ENCODE data around the gene PINLYP.
"Not testable (repeated sequence)": the region's sequence is repeated elsewhere in the genome, so short reads cannot be mapped to it uniquely, and the experiment has no call there.

The PINLYP gene

DNA sequence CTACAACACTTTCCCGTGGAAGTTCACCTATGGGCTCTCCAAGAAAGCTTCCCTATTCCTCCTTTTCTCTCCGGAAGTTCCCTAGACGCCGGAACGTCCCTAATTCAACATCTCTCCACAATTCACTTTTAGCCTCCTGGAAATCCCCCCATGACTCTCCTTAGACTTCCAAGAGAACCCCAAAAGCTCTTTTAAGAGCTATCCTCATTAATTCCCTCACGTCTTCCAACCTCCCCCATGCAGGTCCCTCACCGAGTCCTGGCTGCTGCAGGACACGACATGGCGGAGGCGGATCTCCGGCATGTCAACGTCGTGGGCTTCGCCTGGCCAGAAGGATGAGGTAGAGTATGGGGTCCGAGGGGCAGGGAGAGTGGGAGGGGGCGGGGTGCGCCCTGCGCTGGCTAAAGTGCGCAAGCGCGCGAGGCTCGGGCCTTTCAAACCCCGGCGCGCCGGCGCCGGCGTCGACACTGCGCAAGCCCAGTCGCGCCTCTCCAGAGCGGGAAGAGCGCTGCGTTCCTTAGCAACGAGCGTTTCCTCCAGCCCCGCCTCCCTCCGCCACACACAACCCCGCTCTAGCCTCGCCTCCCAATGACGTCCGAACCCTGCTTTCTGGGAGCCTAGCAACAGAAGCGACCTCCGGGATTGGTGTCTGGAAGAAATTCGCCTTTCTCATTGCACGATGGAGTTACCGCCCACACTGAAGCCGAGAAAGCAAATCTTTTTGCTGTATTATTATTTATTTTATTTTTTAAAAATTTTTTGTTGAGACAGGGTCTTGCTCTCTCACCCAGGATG is at the start of gene PINLYP, which contains the start of gene XRCC1:
Gene PINLYP (plus strand): TSS at position 646 of the 795 bp plus-strand sequence. CDS start 1,391 bp downstream, outside the sequence.
Gene XRCC1 (minus strand): TSS at position 372 of the 795 bp plus-strand sequence. CDS start 69 bp downstream, at position 303.
- peak; percentile 99 for DNase-seq

DNA sequence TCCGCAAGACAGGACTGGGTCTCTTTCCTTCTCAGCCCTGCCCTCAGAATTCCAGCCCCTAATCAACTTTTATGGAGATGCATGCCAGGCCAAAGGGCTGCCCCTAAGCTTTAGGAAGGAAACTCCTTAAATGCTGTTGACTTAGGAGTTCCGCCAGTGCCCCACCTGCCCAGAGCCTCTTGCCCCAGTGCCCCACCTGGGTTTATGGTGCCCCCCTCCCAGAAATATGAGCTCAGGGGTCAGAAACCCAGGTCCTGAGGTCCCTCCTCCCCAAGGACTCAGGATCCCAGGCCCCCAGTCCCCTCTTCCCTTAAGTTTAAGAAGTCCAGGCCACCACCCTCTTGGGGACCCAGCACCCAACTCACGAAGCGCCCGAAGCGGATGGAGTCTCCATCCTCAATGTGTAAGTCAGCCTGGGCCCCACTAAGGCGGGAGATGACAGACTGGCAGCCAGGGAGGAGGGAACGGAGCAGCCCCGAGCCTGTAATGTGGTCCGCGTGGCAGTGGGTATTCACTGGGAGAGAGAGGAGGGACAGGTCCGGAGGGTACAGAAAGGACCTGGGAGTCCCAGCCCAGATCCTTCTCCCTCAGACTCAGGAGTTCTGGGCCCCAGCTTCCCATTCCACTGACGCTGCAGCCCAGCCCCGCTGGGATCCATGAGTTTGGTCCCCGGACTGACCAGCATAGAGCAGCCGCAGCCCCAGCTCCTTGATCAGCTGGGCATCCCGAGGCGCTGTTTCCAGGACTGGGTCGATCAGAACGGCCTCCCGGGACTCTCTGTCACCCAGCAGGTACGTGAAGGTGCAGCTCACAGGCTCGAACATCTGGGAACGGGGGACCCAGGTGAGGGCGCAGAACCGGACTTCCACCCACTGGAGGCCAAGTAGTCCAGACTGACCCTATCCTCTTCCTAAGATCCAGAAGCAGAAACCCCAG is 49.5 kb upstream of the PINLYP start:
- DNase-seq: peak; percentile 44

GRCh38 chr19:43526884-43527859 is 48.4 kb upstream of the PINLYP start, which contains the start of gene ETHE1:
ETHE1 (minus strand) TSS chr19:43527201; CDS start chr19:43527177, 24 bp downstream.
- DNase-seq: peak; percentile 87

- no peak for DNase-seq
Measured at GRCh38 chr19:43527860-43528622, 47.6 kb upstream of the PINLYP start.

- no peak for DNase-seq
Measured at GRCh38 chr19:43532571-43532961, 43.0 kb upstream of the PINLYP start.

DNA sequence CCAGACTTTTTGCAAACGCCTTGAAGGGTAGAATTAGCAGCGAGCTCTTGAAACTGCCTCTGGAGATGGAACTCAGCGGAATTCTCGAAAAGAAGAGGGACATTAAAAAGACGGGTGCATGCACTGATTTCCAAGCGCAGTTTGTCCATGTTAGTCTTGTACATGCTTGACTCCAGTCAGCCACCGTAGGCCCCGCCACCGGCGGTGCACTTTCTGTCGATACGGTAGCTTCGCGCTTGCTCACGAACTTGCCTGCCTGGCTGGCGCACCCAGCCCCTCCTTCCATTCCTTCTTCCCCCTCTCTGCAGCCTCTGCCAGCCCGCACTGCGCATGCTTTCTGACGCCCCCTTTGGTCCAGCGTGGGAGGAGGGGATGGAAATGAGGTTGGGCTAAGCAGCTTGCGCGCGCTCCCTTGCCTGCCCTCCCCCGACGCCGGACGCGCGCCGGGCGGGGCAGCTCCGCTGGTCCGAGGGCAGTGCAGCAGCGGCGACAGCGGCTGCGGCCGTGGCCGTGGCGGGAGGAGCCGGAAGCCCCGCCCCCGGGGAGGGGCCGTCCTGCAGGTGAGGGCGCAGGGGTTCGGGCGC is 42.5 kb upstream of the PINLYP start, which contains the start of gene ZNF575:
Gene ZNF575 (plus strand): TSS at position 227 of the 584 bp plus-strand sequence. CDS start 1,235 bp downstream, outside the sequence.
- DNase-seq: peak; percentile 99

GRCh38 chr19:43533546-43534304 is 41.9 kb upstream of the PINLYP start:
- DNase-seq: peak; percentile 99

DNA sequence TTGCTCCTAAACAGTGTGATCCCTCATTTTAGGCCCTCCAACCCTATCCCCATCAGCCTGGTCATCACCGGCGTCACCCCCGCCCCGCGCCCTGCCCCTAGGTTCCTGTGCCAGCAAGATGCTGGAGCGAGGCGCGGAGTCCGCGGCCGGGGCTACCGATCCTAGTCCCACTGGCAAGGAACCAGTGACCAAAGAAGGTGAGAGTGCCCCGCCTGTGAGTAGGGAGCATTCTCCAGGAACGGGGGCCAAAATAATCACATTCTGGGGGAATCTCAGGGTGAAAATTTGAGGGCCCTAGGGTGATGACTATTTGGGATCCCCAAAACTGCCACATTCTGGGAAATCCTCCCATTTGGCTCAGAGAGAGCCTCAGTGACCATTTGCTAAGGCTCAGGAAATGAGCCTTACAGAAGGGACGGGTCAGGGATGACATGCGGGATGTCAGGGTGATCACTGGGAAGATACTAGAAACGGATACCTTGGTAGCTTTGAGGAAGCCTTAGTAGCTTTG is 41.2 kb upstream of the PINLYP start:
- no peak for DNase-seq

DNA sequence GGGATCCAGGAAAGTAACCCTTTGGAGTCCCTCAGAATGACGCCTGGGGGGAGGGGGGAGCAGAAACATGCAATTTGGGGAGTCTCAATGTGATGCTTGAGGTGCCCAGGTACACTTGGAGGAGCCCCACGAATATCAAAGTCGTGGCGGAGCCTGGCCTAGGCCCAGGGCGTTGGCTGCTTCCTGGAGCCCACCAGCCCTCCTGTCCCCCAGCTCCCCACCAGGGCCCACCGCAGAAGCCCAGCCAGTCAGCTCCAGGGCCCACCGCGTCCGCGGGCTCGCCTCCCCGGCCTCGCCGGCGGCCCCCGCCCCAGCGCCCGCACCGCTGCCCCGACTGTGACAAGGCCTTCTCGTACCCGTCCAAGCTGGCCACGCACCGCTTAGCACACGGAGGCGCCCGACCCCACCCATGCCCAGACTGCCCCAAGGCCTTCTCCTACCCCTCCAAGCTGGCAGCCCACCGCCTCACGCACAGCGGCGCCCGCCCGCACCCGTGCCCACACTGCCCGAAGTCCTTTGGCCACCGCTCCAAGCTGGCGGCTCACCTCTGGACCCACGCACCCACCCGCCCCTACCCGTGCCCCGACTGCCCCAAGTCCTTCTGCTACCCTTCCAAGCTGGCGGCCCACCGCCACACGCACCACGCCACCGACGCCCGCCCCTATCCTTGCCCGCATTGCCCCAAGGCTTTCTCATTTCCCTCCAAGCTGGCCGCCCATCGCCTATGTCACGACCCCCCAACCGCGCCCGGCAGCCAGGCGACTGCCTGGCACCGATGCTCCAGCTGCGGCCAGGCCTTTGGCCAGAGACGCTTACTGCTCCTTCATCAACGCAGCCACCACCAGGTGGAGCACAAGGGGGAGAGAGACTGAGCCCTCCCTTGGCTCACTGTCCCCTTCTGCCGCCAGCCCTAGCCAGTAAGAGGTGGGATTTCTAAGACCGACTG is 40.5 kb upstream of the PINLYP start:
- peak; percentile 86 for DNase-seq

- DNase-seq: no peak
Measured at GRCh38 chr19:43538922-43539321, 36.7 kb upstream of the PINLYP start.

- DNase-seq: no peak
Measured at GRCh38 chr19:43540381-43540780, 35.2 kb upstream of the PINLYP start.

GRCh38 chr19:43541920-43542650 is 33.5 kb upstream of the PINLYP start:
- DNase-seq: no peak

DNA sequence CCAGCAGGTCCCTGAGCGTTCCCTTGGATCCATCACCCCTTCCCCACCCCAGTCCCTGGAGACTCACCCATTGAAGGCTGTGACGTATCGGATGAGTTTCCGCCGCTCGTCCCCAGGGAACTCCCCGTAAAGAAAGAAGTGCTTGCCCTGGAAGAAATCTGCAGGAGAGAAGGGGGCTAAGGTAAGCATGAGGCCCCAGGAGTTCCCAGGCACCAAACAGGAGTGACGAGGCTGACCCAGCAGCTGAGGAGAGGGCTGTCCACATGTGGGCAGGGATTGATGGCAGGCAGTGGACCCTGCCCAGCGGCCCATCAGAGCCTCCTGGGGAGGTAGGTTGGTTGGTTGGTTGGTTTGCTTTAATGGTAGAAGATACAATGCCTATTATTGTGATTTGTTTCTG is 31.5 kb upstream of the PINLYP start:
- no peak for DNase-seq

- DNase-seq: no peak
Measured at GRCh38 chr19:43545276-43545675, 30.3 kb upstream of the PINLYP start.

GRCh38 chr19:43545981-43546380 is 29.6 kb upstream of the PINLYP start:
- DNase-seq: no peak

- no peak for DNase-seq
Measured at GRCh38 chr19:43546581-43546980, 29.0 kb upstream of the PINLYP start.

- DNase-seq: not testable (repeated sequence)
Measured at GRCh38 chr19:43547926-43548325, 27.7 kb upstream of the PINLYP start.

GRCh38 chr19:43548706-43549105 is 26.9 kb upstream of the PINLYP start:
- DNase-seq: no peak

Measured in femur (tissue), 1 donor.